ENCODE data around the gene MAP4K3.

DNA sequence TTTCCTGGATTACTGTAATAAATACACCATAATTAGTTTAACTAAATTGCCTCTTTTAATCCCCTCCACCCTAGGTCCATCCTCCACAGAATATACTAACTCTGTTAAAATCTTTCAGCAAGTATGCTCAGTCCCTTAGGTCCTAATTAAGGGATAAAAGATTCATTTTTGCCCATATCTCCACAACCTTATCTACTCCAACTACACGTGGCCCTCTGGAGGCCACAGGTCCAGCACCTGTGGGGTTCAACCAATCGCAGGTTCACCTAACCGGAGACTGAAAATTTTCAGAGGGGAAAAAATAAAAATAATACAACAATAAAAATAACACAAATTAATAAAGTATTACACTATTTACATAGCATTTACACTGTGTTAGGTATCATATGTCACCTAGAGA lies 86.4 kb downstream of the MAP4K3 start:
- TF ChIP-seq, protein P1, sequence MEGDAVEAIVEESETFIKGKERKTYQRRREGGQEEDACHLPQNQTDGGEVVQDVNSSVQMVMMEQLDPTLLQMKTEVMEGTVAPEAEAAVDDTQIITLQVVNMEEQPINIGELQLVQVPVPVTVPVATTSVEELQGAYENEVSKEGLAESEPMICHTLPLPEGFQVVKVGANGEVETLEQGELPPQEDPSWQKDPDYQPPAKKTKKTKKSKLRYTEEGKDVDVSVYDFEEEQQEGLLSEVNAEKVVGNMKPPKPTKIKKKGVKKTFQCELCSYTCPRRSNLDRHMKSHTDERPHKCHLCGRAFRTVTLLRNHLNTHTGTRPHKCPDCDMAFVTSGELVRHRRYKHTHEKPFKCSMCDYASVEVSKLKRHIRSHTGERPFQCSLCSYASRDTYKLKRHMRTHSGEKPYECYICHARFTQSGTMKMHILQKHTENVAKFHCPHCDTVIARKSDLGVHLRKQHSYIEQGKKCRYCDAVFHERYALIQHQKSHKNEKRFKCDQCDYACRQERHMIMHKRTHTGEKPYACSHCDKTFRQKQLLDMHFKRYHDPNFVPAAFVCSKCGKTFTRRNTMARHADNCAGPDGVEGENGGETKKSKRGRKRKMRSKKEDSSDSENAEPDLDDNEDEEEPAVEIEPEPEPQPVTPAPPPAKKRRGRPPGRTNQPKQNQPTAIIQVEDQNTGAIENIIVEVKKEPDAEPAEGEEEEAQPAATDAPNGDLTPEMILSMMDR (IDR thresholded peaks at IDR 0.05): no peak
- no peak for TF ChIP-seq EZH2 (IDR thresholded peaks at IDR 0.05; ENCODE audit: borderline replicate concordance, insufficient read depth, low read depth, low read length, poor library complexity, severe bottlenecking)

All from B cell (primary cell).